OCI-LY3 (cell line): ENCODE results near the gene TBRG4.

Source experiments
- H2AFZ ChIP-seq: fragments of 200-600, 300-600 bp; shearing (Covaris generic); 2 replicates; pipeline ENCODE4 v1.6.0; 2014; ENCODE audit warnings: antibody characterized with exemption, low read depth, low read length
- H3K27ac ChIP-seq: fragments of 200-600, 300-600 bp; sonication (generic); 2 replicates; pipeline ENCODE4 v1.5.1; 2014; ENCODE audit warnings: mild to moderate bottlenecking, low read length, moderate library complexity, mixed read lengths
- H3K27me3 ChIP-seq: fragments of 200-600, 300-600 bp; sonication (generic); 2 replicates; pipeline ENCODE4 v1.6.1; 2014; ENCODE audit warnings: low read depth, low read length, mixed read lengths
- H3K36me3 ChIP-seq: fragments of 200-600, 300-600 bp; sonication (generic); replicated peaks from 2 replicates; pipeline ENCODE3; 2014; ENCODE audit warnings: low read depth, low read length, mixed read lengths
- H3K4me1 ChIP-seq: fragments of 300-600, 200-600 bp; sonication (generic); 2 replicates; pipeline ENCODE4 v1.6.1; 2014; ENCODE audit warnings: low read length, mixed read lengths
- H3K4me2 ChIP-seq: fragments of 200-600, 300-600 bp; sonication (generic); 2 replicates; pipeline ENCODE4 v1.6.1; 2014; ENCODE audit warnings: low read length, mixed read lengths
- H3K4me3 ChIP-seq: fragments of 300-600, 200-600 bp; sonication (generic); 2 replicates; pipeline ENCODE4 v1.5.1; 2014; ENCODE audit warnings: antibody characterized with exemption, mild to moderate bottlenecking, low read length, moderate library complexity
- H3K79me2 ChIP-seq: fragments of 300-600, 200-600 bp; shearing (Covaris generic); 2 replicates; pipeline ENCODE4 v1.6.1; 2014; ENCODE audit warnings: mild to moderate bottlenecking, low read length, mixed read lengths
- H3K9ac ChIP-seq: fragments of 300-600, 200-600 bp; shearing (Covaris generic); 2 replicates; pipeline ENCODE4 v1.6.0; 2014; ENCODE audit warnings: mild to moderate bottlenecking, low read length, moderate library complexity
- H3K9me3 ChIP-seq: fragments of 200-600, 300-600 bp; shearing (Covaris generic); 2 replicates; pipeline ENCODE4 v1.6.1; 2014; ENCODE audit warnings: low read length, mixed read lengths; ENCODE audit not compliant: insufficient read depth
- H4K20me1 ChIP-seq: fragments of 200-600, 300-600 bp; sonication (generic); 2 replicates; pipeline ENCODE4 v1.6.1; 2016; ENCODE audit warnings: low read length, mixed read lengths; ENCODE audit not compliant: insufficient read depth
- EZH2phosphoT487 ChIP-seq: fragments of 200-600 bp; shearing (Covaris generic); IDR thresholded peaks from 2 replicates; pipeline ENCODE4 v1.6.1; 2018; ENCODE audit warnings: antibody characterized with exemption, mixed run types, low read depth
- TF ChIP-seq, protein P1 (sequence below): fragments of 200-600, 300-600 bp; sonication (generic); IDR thresholded peaks from 2 replicates; pipeline ENCODE4 v1.5.1; 2014; ENCODE audit warnings: antibody characterized with exemption, low read length, low read depth

Gene TBRG4

DNA sequence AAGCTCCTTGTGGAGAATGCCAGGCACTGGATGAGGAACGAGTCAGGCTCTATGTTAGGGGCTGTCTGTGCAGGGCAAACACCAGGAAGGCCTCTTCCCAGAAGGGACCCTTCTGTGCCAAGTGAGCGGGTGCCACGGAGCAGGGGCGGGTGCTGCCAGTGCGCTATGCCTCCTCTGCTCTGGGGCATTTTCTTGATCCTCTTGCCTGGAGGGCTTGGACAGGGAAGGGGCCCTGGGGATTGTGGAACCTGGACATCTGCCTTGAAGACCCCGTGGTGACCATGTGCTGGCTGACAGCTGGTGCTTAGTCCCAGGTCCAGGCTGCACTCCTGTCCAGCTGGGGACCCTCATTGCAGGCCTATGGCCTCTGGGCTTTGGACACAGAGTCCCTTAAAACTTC, 15.4 kb upstream of the TBRG4 start:
- Histone ChIP-seq H3K4me3 (no peak overlapping the region), H3K79me2 (no peaks in the 10 kb centered on the region), H3K4me1 (peaks cover 3% of the 10 kb centered on the region; the same call in 1 of the 2 replicates), H3K27me3 (no peaks in the 10 kb centered on the region), H2AFZ (no peak overlapping the region), H4K20me1 (no peaks in the 10 kb centered on the region), H3K9me3 (no peaks in the 10 kb centered on the region), H3K36me3 (no peaks in the 10 kb centered on the region), H3K27ac (no peak overlapping the region), H3K9ac (no peak overlapping the region), H3K4me2 (no peak overlapping the region)
- TF ChIP-seq, protein P1, sequence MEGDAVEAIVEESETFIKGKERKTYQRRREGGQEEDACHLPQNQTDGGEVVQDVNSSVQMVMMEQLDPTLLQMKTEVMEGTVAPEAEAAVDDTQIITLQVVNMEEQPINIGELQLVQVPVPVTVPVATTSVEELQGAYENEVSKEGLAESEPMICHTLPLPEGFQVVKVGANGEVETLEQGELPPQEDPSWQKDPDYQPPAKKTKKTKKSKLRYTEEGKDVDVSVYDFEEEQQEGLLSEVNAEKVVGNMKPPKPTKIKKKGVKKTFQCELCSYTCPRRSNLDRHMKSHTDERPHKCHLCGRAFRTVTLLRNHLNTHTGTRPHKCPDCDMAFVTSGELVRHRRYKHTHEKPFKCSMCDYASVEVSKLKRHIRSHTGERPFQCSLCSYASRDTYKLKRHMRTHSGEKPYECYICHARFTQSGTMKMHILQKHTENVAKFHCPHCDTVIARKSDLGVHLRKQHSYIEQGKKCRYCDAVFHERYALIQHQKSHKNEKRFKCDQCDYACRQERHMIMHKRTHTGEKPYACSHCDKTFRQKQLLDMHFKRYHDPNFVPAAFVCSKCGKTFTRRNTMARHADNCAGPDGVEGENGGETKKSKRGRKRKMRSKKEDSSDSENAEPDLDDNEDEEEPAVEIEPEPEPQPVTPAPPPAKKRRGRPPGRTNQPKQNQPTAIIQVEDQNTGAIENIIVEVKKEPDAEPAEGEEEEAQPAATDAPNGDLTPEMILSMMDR, result no peak
- TF ChIP-seq EZH2phosphoT487, result no peak

- H3K9ac ChIP-seq, result no peak overlapping the region
- no peak overlapping the region for H3K4me3 ChIP-seq
- no peaks in the 10 kb centered on the region for H3K79me2 ChIP-seq
- no peaks in the 10 kb centered on the region for H3K9me3 ChIP-seq
- H3K4me2 ChIP-seq, result no peak overlapping the region
- H3K36me3 ChIP-seq, result no peaks in the 10 kb centered on the region
- H4K20me1 ChIP-seq, result no peaks in the 10 kb centered on the region
- no peaks in the 10 kb centered on the region for H3K27me3 ChIP-seq
- H2AFZ ChIP-seq, result no peak overlapping the region
- H3K4me1 ChIP-seq, result peaks cover 3% of the 10 kb centered on the region; the same call in 1 of the 2 replicates
- H3K27ac ChIP-seq, result no peak overlapping the region
- TF ChIP-seq EZH2phosphoT487, result no peak
- TF ChIP-seq, protein P1, result no peak
Observed at GRCh38 chr7:45126201-45126600, 14.7 kb upstream of the TBRG4 start.

DNA sequence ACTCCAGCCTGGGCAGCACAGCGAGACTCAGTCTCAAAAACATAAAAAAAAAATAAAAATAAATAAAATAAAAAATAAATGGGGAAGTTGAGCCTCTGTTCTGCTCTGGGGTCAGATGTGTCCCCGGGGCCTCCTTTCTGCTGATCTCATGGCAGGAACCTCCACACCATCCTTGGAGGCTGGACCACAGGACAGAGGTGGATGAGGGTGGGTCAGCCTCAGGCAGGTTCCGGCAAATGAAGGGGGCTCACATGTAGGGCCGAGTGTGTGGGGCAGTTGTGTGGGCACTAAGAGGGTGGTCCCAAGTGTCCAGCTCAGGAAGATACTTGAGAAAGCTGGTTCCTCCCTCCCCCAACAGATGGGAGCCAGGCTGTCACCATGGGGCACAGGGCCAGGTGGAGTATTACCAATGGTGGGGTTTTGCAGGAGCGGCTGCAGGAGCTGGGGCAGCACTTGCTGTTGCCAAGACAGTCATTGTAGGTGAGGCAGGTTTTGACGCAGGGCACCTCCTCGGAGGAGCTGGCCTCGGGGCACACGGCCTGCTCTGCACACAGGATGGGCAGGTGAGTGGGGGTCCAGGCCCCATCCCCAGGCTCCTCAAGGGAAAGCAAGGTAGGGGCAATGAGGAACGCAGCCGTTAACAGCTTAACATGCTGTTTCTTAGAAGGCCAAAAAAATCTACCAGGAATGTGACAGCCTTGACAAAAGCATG, 13.9 kb upstream of the TBRG4 start:
- peaks cover 3% of the 10 kb centered on the region; the same call in 1 of the 2 replicates for H3K4me1 ChIP-seq
- no peak overlapping the region for H3K4me3 ChIP-seq
- no peak overlapping the region for H3K27ac ChIP-seq
- no peaks in the 10 kb centered on the region for H3K9me3 ChIP-seq
- H3K4me2 ChIP-seq, result no peak overlapping the region
- no peaks in the 10 kb centered on the region for H3K79me2 ChIP-seq
- H4K20me1 ChIP-seq, result no peaks in the 10 kb centered on the region
- no peak overlapping the region for H2AFZ ChIP-seq
- TF ChIP-seq, protein P1, result no peak
- TF ChIP-seq EZH2phosphoT487, result no peak
- no peaks in the 10 kb centered on the region for H3K27me3 ChIP-seq
- no peak overlapping the region for H3K9ac ChIP-seq
- no peaks in the 10 kb centered on the region for H3K36me3 ChIP-seq

DNA sequence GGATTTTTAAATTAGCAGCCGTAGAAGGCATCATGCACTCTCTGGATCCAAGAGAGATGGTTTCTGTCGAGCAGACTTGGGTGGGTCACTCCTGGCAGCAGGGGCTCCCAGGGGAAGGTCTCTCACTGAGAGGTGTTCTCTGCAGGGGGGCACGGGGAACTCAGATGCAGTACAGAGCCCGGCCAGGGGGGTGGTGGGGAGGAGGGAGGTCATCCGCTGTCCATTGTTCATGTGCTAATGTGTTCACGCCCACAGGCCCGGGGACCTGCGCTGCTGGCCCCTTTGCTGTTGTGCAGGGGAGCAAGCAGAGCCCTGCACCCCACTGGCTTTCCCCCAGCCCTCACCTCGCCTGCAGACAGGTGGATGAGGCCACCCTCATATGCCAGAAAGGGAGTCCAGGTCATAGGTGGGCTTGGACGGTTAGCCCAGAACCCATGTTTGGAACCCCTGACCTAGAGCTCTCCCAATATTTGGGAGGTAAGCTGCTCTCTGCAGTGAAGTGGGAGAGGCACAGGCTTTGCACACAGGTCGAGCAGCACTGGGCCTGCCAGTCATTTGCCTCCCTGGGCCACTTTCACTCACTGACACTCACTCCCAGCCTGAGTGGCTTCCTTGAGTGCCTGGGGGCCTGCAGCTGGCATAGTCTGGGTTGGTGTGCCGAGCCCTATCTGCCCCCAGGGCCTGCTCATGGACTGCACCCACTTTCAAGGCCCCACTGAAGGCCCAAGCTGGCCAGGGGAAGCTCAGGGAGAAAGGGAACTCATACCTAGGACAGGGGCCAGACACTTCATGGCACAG, 12.6 kb upstream of the TBRG4 start:
- H3K4me2 ChIP-seq, result no peak overlapping the region
- H2AFZ ChIP-seq, result no peak overlapping the region; the same call in 1 of the 2 replicates
- no peak overlapping the region for H3K4me3 ChIP-seq
- H3K27ac ChIP-seq, result no peak overlapping the region
- no peaks in the 10 kb centered on the region for H3K9me3 ChIP-seq
- H3K4me1 ChIP-seq, result peaks cover 3% of the 10 kb centered on the region; the same call in 1 of the 2 replicates
- no peaks in the 10 kb centered on the region for H3K79me2 ChIP-seq
- no peaks in the 10 kb centered on the region for H3K27me3 ChIP-seq
- no peaks in the 10 kb centered on the region for H3K36me3 ChIP-seq
- TF ChIP-seq, protein P1, result no peak
- TF ChIP-seq EZH2phosphoT487, result no peak
- H3K9ac ChIP-seq, result no peak overlapping the region
- H4K20me1 ChIP-seq, result no peaks in the 10 kb centered on the region
